NB4 (cell line): ENCODE measurements around the gene TAS2R50.

Experiments
- DNase-seq: peaks from one replicate; pipeline ENCODE4 v3.0.0; 2010; ENCODE audit warnings: low read depth
- H3K4me3 ChIP-seq: one replicate; pipeline ENCODE4 v1.5.1; 2011; ENCODE audit warnings: mild to moderate bottlenecking, low read depth, low read length, moderate library complexity
- CTCF ChIP-seq: IDR thresholded peaks from one replicate; pipeline ENCODE4 v1.5.1; 2012; ENCODE audit warnings: low read depth, low read length
- MAX ChIP-seq: IDR thresholded peaks from 2 replicates; pipeline ENCODE4 v1.6.1; 2011; ENCODE audit warnings: low read depth, low read length
- MYC ChIP-seq: IDR thresholded peaks from 2 replicates; pipeline ENCODE4 v1.6.1; 2011; ENCODE audit warnings: low read depth, low read length
- POLR2A ChIP-seq: IDR thresholded peaks from 2 replicates; pipeline ENCODE4 v1.6.1; 2011; ENCODE audit warnings: mild to moderate bottlenecking; ENCODE audit not compliant: insufficient read length; ENCODE audit errors: extremely low read depth

TAS2R50 gene

GRCh38 chr12:11016937-11017336 is 30.2 kb upstream of the TAS2R50 start:
- H3K4me3 ChIP-seq = no peak overlapping the region
- TF ChIP-seq POLR2A (no peak), MAX (no peak), MYC (no peak), CTCF (no peak)
- DNase-seq = no peak

GRCh38 chr12:11015775-11016430 is 29.2 kb upstream of the TAS2R50 start:
- DNase-seq = no peak
- TF ChIP-seq MYC (no peak), MAX (no peak), CTCF (no peak), POLR2A (no peak)
- no peak overlapping the region for H3K4me3 ChIP-seq

- no peak overlapping the region for H3K4me3 ChIP-seq
- DNase-seq = no peak
- TF ChIP-seq MYC (no peak), POLR2A (no peak), CTCF (no peak), MAX (no peak)
Measured at GRCh38 chr12:11014234-11014633, 27.5 kb upstream of the TAS2R50 start.

- no peak overlapping the region for H3K4me3 ChIP-seq
- DNase-seq = no peak
- TF ChIP-seq MYC (no peak), MAX (no peak), POLR2A (no peak), CTCF (no peak)
Measured at GRCh38 chr12:11007608-11008007, 20.9 kb upstream of the TAS2R50 start.

- H3K4me3 ChIP-seq = no peak within 1 kb of the TSS
- no peak for DNase-seq
- TF ChIP-seq MYC (no peak), MAX (no peak), CTCF (no peak), POLR2A (no peak)
Measured at GRCh38 chr12:10998204-10998603, 11.5 kb upstream of the TAS2R50 start, which contains the start of gene TAS2R20. Gene TAS2R20, minus strand, starts transcription at chr12:10998304. Its CDS starts 429 bp downstream, at chr12:10997875.
